Measurements from ENCODE around the gene C15orf40.

DNA sequence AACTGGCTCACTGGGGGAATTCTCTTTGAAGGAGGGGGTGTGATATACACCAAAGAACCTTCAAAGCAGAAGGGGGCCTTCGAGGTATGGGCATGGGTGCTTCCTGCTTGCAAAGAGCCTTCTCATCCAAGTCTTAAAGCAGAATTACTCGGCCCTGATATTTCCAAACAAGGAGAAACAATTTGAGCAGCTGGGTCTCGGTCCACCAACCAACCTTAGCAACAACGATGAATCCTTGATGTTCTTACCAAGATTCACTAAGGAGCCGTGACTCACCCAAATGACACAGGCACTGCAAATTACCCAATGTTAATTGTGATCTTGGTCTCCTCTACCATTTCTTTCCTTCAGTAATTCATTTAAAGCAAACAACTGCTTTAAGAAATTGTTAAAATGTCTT lies 66.6 kb downstream of the C15orf40 start:
- TF ChIP-seq POLR2AphosphoS5 (IDR thresholded peaks at IDR 0.05): no peak
- TF ChIP-seq, protein P1, sequence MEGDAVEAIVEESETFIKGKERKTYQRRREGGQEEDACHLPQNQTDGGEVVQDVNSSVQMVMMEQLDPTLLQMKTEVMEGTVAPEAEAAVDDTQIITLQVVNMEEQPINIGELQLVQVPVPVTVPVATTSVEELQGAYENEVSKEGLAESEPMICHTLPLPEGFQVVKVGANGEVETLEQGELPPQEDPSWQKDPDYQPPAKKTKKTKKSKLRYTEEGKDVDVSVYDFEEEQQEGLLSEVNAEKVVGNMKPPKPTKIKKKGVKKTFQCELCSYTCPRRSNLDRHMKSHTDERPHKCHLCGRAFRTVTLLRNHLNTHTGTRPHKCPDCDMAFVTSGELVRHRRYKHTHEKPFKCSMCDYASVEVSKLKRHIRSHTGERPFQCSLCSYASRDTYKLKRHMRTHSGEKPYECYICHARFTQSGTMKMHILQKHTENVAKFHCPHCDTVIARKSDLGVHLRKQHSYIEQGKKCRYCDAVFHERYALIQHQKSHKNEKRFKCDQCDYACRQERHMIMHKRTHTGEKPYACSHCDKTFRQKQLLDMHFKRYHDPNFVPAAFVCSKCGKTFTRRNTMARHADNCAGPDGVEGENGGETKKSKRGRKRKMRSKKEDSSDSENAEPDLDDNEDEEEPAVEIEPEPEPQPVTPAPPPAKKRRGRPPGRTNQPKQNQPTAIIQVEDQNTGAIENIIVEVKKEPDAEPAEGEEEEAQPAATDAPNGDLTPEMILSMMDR (IDR thresholded peaks at IDR 0.05): no peak

Data from gastroesophageal sphincter (tissue), 3 donors.